ENCODE measurements around the gene IMMP2L. TPM values are rescaled to one million over a fixed set of nuclear protein-coding genes. Genes with fewer than 3 reads are reported as not detected.

The IMMP2L gene
- total RNA-seq, 2 donors from 2014 or later: 10.5 to 17.4 TPM

DNA sequence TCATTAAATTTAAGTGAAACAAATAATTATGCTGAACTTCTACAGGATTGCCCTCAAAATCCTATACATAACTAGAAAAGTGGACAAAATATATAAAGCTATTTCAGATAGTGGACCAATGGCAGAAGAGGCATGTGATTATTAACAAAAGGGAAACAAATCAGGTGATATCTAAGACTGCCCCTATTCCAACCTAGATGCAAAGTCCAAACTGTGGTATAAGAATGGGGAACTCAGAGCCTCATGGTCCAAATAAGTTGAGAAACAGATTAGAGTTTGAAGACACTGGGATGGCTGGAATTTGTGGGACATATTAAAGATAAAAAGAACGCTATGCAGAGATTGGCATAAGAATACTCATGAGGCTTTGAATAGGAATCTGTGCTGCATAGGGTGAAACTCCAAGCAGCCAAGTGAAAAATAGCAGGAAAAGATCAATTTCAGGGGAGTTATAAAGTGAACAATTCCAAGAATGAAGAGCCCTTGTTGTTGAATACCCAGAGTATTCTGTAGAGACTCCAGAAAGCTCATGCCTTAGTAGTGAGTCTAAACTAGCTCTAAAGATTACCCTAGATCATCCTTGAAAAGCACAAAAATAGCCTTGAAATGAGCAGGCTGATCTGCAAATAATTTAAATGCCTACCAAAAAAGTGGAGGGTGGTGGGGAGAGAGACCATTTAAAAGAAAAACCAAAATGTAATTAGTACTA is 152.4 kb downstream of the IMMP2L start:
- DNase-seq (no peak), ATAC-seq (no peak)
- H3K27me3 ChIP-seq: no peaks in the 10 kb centered on the region
- no peak overlapping the region for H3K4me3 ChIP-seq
- intact Hi-C loops (cut with DNase I): no loop called here
- H3K9me3 ChIP-seq: no peaks in the 10 kb centered on the region
- H3K4me1 ChIP-seq: no peaks in the 10 kb centered on the region
- H3K27ac ChIP-seq: no peak overlapping the region
- H3K36me3 ChIP-seq (replicated peaks in 1 of 2; ENCODE audit: insufficient read depth in 1 of 2, low read depth in 2 of 2): no peaks in the 10 kb centered on the region
- WGBS, 2 donors: 59 to 78% methylated on average over 1 of the region's 1 CpG
- TF ChIP-seq POLR2A (IDR thresholded peaks at IDR 0.05): no peak
- TF ChIP-seq, protein P1, sequence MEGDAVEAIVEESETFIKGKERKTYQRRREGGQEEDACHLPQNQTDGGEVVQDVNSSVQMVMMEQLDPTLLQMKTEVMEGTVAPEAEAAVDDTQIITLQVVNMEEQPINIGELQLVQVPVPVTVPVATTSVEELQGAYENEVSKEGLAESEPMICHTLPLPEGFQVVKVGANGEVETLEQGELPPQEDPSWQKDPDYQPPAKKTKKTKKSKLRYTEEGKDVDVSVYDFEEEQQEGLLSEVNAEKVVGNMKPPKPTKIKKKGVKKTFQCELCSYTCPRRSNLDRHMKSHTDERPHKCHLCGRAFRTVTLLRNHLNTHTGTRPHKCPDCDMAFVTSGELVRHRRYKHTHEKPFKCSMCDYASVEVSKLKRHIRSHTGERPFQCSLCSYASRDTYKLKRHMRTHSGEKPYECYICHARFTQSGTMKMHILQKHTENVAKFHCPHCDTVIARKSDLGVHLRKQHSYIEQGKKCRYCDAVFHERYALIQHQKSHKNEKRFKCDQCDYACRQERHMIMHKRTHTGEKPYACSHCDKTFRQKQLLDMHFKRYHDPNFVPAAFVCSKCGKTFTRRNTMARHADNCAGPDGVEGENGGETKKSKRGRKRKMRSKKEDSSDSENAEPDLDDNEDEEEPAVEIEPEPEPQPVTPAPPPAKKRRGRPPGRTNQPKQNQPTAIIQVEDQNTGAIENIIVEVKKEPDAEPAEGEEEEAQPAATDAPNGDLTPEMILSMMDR (IDR thresholded peaks at IDR 0.05): no peak

DNA sequence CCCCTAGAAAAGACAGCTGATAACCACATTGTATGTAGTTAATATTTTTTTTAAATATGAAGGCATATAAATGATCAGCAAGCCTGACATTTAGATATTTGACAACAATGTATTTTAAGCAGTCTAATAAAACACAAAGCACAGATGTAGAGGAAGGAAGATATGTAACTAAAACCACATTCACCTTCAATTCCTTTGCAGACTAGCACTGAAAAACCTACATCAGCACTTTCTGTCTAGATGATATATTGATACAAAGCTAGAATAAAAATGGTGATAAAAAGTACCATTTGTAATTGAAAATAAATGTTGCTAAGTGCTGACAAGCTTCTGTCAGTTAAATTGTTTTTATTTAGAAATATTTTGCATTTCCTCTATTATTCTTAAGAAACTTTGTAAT is 153.6 kb downstream of the IMMP2L start:
- Histone ChIP-seq H3K4me3 (no peak overlapping the region), H3K27ac (no peak overlapping the region), H3K36me3 (replicated peaks in 1 of 2; ENCODE audit: insufficient read depth in 1 of 2, low read depth in 2 of 2) (no peaks in the 10 kb centered on the region), H3K9me3 (no peaks in the 10 kb centered on the region), H3K27me3 (no peaks in the 10 kb centered on the region), H3K4me1 (no peaks in the 10 kb centered on the region)
- TF ChIP-seq, protein P1 (IDR thresholded peaks at IDR 0.05): no peak
- TF ChIP-seq POLR2A (IDR thresholded peaks at IDR 0.05): no peak
- DNase-seq (no peak), ATAC-seq (no peak)
- intact Hi-C loops (cut with DNase I): no loop called here

DNA sequence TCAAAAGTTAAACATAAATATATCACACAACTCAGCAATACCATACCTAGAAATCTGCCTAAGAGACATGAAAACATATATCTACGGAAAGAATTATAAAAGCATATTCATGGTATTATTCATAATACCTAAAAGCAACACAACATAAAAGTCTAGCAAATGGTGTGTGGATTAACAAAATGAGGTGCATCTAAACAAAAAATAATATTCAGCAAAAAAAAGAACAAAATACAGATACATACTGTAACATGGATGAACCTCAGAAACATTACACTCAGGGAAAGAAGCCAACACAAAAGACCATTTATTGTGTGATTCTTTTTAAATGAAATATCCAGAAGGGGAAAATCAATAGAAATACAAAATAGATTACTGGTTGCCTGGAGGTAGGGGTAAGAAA is 155.0 kb downstream of the IMMP2L start:
- intact Hi-C loops (cut with DNase I): no loop called here
- no peaks in the 10 kb centered on the region for H3K4me1 ChIP-seq
- ATAC-seq (no peak), DNase-seq (no peak)
- no peaks in the 10 kb centered on the region for H3K36me3 ChIP-seq (replicated peaks in 1 of 2; ENCODE audit: insufficient read depth in 1 of 2, low read depth in 2 of 2)
- no peak overlapping the region for H3K27ac ChIP-seq
- no peaks in the 10 kb centered on the region for H3K27me3 ChIP-seq
- TF ChIP-seq, protein P1 (IDR thresholded peaks at IDR 0.05): no peak
- TF ChIP-seq POLR2A (IDR thresholded peaks at IDR 0.05): no peak
- 98 to 100% methylated on average over 1 of the region's 1 CpG for WGBS, 2 donors
- H3K9me3 ChIP-seq: no peaks in the 10 kb centered on the region
- H3K4me3 ChIP-seq: no peak overlapping the region

DNA sequence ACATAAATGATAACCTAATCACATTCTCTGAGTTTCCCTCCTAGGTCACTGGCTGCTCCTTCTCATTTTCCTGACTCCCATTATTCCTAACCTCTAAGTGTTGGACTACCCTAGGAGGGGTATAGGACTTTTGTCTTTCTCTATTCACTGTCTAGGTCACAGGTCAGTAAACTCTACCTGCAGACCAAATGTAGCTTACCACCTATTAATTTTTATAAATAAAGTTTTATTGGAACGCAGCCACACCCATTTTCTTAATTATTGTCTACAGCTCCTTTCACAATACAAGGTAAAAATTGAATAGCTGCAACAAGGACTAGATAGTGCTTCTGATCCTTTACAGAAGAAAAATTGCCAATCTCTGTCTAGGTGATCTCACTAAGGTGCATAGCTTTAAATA is 156.7 kb downstream of the IMMP2L start:
- no peak for ATAC-seq
- Histone ChIP-seq H3K36me3 (replicated peaks in 1 of 2; ENCODE audit: insufficient read depth in 1 of 2, low read depth in 2 of 2) (no peaks in the 10 kb centered on the region), H3K4me3 (no peak overlapping the region), H3K4me1 (no peaks in the 10 kb centered on the region), H3K27ac (no peak overlapping the region), H3K9me3 (no peaks in the 10 kb centered on the region), H3K27me3 (no peaks in the 10 kb centered on the region)
- WGBS, 2 donors: 96 to 100% methylated on average over 1 of the region's 1 CpG
- TF ChIP-seq, protein P1 (IDR thresholded peaks at IDR 0.05): no peak
- no peak for TF ChIP-seq POLR2A (IDR thresholded peaks at IDR 0.05)
- DNase-seq: no peak
- intact Hi-C loops (cut with DNase I): no loop called here

DNA sequence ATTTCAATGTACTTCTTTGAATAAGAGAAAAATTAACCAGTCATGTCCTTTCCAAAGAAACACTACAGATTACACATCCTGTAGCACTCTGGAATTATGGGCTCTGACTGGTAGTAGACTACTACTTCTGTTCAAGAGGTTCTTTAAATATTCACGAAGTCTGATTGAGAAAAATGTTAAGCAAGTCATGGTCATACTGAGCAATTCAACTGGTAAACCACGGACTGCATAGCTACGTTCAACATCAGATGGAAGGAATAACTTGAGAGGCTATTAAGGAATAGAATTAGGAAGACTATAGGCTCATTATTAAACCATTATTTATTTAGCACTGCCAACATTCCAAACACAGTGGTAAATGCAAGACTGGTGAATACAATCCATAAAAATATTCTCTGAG is 160.8 kb downstream of the IMMP2L start:
- intact Hi-C loops (cut with DNase I): no loop called here
- WGBS, 2 donors: 80 to 87% methylated on average over 3 of the region's 3 CpGs
- TF ChIP-seq POLR2A (IDR thresholded peaks at IDR 0.05): no peak
- TF ChIP-seq, protein P1 (IDR thresholded peaks at IDR 0.05): no peak
- H3K4me1 ChIP-seq: no peaks in the 10 kb centered on the region
- DNase-seq (no peak), ATAC-seq (no peak)
- H3K27me3 ChIP-seq: no peaks in the 10 kb centered on the region
- H3K9me3 ChIP-seq: no peaks in the 10 kb centered on the region
- H3K4me3 ChIP-seq: no peak overlapping the region
- H3K36me3 ChIP-seq (replicated peaks in 1 of 2; ENCODE audit: insufficient read depth in 1 of 2, low read depth in 2 of 2): no peaks in the 10 kb centered on the region
- H3K27ac ChIP-seq: no peak overlapping the region

All from body of pancreas (tissue), 4 donors.